Vagina (tissue), 2 donors: Measurements from ENCODE around the gene CNIH2.

ENCODE experiments used
- POLR2AphosphoS5 ChIP-seq, 2 donors: sonication (generic); formaldehyde crosslinking; IDR thresholded peaks; one replicate each; pipeline ENCODE4 v1.9.0; 2017; ENCODE audit warnings: antibody characterized with exemption in 2 of 2, mild to moderate bottlenecking in 2 of 2, low read depth in 1 of 2; ENCODE audit not compliant: insufficient read depth in 1 of 2
- TF ChIP-seq, protein P1 (sequence below), 3 experiments: fragments of 450-650 bp in 2 of 3; fragments of 200-600 bp in 1 of 3; sonication (generic) in 1 of 3; IDR thresholded peaks; one replicate each; pipeline ENCODE4 v1.5.1; 2017 to 2019; ENCODE audit warnings: antibody characterized with exemption in 3 of 3, mild to moderate bottlenecking in 2 of 3, moderate library complexity in 2 of 3

GRCh38 chr11:66299186-66299585 lies 21.2 kb downstream of the CNIH2 start:
- TF ChIP-seq, protein P1, sequence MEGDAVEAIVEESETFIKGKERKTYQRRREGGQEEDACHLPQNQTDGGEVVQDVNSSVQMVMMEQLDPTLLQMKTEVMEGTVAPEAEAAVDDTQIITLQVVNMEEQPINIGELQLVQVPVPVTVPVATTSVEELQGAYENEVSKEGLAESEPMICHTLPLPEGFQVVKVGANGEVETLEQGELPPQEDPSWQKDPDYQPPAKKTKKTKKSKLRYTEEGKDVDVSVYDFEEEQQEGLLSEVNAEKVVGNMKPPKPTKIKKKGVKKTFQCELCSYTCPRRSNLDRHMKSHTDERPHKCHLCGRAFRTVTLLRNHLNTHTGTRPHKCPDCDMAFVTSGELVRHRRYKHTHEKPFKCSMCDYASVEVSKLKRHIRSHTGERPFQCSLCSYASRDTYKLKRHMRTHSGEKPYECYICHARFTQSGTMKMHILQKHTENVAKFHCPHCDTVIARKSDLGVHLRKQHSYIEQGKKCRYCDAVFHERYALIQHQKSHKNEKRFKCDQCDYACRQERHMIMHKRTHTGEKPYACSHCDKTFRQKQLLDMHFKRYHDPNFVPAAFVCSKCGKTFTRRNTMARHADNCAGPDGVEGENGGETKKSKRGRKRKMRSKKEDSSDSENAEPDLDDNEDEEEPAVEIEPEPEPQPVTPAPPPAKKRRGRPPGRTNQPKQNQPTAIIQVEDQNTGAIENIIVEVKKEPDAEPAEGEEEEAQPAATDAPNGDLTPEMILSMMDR (IDR thresholded peaks at IDR 0.05): no peak
- TF ChIP-seq POLR2AphosphoS5 (IDR thresholded peaks at IDR 0.05; ENCODE audit: insufficient read depth in 1 of 2, low read depth in 1 of 2): no peak
